Medulla oblongata (tissue), 1 donor: ENCODE data around the gene AKNA.
"Not testable (repeated sequence)": the region's sequence is repeated elsewhere in the genome, so short reads cannot be mapped to it uniquely, and the experiment has no call there.

Source experiments
- DNase-seq: peaks from one replicate; pipeline ENCODE4 v3.0.0-alpha.2; 2015; ENCODE audit errors: extremely low spot score

AKNA gene

GRCh38 chr9:114341152-114341830 is 46.5 kb downstream of the AKNA start:
- no peak for DNase-seq

DNA sequence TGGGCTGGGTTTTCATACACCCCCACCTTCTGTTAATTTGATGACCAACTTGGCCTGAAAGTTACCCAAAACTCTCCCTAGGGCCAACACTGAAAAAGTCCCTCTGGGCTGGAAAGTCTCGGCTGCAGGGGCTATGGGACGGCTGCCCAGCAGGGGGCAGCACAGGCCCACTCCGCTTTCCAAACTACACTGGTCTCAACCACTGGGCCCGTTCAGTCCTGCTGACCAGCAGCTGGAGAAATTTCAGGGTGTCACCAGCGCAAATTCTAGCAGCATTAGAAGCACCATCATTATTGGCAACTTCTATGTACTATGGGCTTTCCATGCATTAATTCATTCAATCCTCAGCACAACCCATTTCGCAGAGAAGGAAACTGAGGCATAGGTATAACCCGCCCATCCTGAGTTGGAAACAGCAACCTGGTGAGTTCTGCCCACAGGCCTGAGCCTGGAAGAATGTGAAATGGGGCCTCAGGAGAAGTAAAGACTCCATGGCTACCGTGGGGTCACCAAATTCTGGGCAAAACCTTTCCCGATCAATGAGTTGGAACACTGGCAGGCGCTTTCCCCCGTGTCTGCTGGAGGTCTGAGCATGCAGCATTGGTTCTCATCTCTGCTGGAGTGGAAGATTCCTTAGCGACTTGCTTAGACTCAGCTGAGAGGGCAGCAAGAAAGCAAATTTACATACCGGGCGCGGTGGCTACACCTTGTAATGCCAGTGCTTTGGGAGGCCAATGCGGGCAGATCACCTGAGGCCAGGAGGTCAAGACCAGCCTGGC is 48.5 kb downstream of the AKNA start:
- peak; percentile 49 for DNase-seq

GRCh38 chr9:114338187-114338586 is 49.6 kb downstream of the AKNA start:
- no peak for DNase-seq

DNA sequence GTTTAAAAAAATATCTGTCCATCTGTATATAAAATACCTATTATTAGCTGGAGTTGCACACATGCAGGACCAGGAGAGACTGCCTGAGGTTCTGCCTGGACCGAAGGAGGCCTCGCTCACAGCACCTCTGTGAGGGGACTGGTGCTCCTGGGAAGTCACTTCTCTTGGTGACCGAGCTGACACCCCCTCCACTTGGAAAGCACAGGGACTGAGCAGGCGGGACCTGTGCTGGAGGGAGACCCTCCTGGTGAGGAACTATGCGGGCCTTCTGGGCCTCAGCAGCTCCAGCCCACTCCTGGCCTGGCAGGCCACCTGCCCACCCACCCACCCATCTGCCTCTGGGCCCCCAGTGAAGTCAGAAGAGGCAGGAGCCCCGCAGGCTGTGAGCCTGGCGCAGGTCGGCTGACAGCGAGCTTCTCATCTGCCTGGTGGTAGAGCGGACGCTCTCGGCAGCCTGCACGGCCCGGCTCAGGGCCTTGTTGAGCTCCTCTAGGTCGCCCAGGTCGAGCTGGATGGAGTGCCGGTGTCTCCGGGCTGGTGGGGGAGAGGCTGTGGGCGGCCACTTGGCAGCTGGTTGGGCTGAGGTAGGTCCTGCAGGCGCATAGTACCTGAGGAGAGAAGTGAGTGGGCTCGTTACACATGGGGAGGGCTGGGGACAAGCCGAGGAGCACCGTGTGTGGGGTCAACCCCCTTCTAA is 50.9 kb downstream of the AKNA start:
- no peak for DNase-seq

DNA sequence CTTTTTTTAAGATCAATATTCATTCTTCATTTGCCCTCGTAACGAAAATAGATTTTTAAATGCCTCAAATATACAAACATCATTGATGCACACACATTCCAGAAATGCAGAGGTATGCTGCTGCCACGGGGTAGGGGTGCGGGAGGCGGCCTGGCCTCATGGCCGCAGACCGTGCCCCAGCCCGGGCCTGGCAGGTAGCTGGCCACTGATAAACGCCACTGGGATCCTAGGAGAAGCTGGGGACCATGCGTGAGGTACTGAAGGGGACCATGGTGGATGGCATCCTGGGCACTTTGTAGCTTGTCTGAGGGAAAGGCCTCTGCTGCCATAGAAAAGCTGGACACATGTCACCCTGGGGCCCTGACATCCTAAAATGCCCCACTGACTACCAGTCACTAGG is 51.6 kb downstream of the AKNA start:
- DNase-seq: no peak

- no peak for DNase-seq
Observed at GRCh38 chr9:114335745-114336144, 52.0 kb downstream of the AKNA start.

- DNase-seq: no peak
Observed at GRCh38 chr9:114334490-114334889, 53.3 kb downstream of the AKNA start.

DNA sequence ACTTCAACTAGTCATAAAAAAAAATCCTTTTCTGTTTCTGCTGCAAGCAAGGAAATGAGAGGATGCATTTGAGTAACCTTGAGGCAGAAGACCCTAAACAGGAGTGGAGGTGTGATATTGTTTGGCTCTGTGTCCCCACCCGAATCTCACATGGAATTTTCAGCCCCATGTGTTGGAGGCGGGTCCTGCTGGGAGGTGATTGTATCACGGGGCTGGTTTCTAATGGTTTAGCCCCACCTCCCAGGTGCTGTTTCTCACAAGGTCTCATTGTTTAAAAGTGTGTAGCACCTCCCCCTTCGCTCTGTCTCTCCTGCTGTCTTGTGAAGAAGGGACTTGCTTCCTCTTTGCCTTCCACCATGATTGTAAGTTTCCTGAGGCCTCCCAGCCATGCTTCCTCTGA is 54.1 kb downstream of the AKNA start:
- DNase-seq: not testable (repeated sequence)

- not testable (repeated sequence) for DNase-seq
Observed at GRCh38 chr9:114332474-114333040, 55.2 kb downstream of the AKNA start.

- DNase-seq: not testable (repeated sequence)
Observed at GRCh38 chr9:114331229-114332195, 56.3 kb downstream of the AKNA start.

- no peak for DNase-seq
Observed at GRCh38 chr9:114330636-114331035, 57.1 kb downstream of the AKNA start.

- DNase-seq: not testable (repeated sequence)
Observed at GRCh38 chr9:114329625-114330022, 58.2 kb downstream of the AKNA start, which contains the start of gene ORM2. TSS of gene ORM2 (plus strand) at chr9:114329869. CDS start at chr9:114329905, 36 bp downstream.

GRCh38 chr9:114328937-114329624 is 58.7 kb downstream of the AKNA start:
- DNase-seq: not testable (repeated sequence)

DNA sequence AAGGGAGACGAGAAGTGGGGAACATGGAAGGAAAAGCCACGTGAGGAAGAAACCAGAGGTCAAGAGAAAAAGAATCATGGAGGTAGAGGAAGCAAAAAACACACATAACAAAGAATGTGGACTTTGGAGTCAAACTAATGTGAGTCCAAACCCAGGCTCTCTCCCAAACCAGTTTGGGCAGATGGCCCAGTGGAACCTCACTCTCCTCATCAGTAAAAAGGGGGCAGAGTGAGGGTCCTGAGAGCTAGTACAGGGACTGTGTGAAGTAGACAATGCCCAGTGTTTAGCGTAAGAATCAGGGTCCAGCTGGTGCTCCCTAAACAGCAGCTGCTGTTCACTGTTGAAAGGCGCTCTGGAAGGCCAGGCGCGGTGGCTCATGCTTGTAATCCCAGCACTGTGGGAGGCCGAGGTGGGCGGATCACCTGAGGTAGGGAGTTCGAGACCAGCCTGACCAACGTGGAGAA is 59.4 kb downstream of the AKNA start:
- not testable (repeated sequence) for DNase-seq

DNA sequence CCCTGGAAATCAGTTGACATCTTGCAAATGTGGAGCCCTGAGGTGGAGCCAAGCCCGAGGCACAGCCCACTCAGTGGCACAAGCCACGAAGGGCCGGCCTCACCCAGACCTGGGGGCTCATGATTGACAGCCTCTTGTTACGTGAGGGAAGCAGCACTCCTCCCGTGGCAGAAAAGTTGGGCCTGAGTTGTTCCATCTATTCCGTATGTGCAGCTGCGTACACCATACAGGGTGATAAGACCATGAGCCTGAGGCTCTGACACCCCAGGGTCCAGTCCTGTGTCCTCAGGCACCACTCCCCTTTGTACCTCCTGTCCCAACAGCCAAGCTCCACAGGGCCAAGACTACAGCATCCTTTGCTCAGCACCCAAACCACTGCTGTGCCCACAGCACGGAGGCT is 60.0 kb downstream of the AKNA start:
- no peak for DNase-seq

GRCh38 chr9:114325684-114326254 is 62.0 kb downstream of the AKNA start:
- DNase-seq: not testable (repeated sequence)

GRCh38 chr9:114324965-114325364 is 62.8 kb downstream of the AKNA start:
- DNase-seq: not testable (repeated sequence)

DNA sequence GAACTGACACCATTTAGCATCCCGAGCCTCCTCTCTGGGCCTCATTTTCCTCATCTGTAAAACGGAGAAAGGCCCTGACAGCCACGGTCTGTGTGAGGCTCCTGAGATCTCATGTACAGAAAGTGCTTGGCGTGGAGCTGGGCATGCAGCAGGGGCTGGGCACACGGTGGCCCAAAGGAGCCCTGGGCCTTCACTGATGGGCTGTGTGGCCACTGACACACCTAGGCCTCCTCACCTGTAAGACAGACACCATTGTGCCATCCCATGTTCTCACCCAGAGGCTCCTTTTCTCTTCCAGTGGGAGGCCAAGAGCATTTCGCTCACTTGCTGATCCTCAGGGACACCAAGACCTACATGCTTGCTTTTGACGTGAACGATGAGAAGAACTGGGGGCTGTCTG is 63.3 kb downstream of the AKNA start:
- no peak for DNase-seq

DNA sequence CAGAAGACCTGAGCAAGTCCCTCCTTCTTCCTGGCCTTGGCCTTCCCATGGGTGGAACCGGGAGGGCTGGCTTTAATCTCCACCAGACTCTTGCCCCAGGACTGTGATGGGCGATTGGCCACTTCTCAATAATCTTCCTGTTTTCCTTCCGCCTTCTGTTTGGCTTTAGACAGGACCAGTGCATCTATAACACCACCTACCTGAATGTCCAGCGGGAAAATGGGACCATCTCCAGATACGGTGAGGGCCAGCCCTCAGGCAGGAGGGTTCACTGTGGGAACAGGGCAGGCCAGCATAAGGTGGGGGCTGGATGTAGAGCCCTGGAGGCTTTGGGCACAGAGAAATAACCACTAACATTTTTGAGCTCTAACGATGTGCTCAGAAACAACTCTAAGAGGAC is 63.9 kb downstream of the AKNA start:
- not testable (repeated sequence) for DNase-seq
